HepG2 (cell line): ENCODE results near the gene CCS. TPM values are rescaled to one million over a fixed set of nuclear protein-coding genes. Genes with fewer than 3 reads are reported as not detected.

Experiments
- ATAD3A ChIP-seq: sonication (generic); formaldehyde crosslinking; IDR thresholded peaks from 2 replicates; pipeline ENCODE4 v1.4.0; 2020; ENCODE audit warnings: missing genetic modification reagents
- ATF1 ChIP-seq: IDR thresholded peaks from 2 replicates; pipeline ENCODE4 v1.6.1; 2016; ENCODE audit warnings: mild to moderate bottlenecking, control low read depth
- ATF7 ChIP-seq, 2 experiments: fragments of 450-650 bp in 1 of 2; sonication (generic) in 1 of 2; formaldehyde crosslinking in 1 of 2; IDR thresholded peaks; 2 replicates each; pipeline versions ENCODE4 v1.4.0 to v1.6.1; 2016 to 2020; ENCODE audit warnings: antibody characterized with exemption in 1 of 2, mild to moderate bottlenecking in 1 of 2, missing genetic modification reagents in 1 of 2
- BHLHE40 ChIP-seq: IDR thresholded peaks from 2 replicates; pipeline ENCODE4 v1.6.1; 2011; ENCODE audit warnings: low read length, improper control_type of control experiment
- CEBPG ChIP-seq: IDR thresholded peaks from 2 replicates; pipeline ENCODE4 v1.6.1; 2016
- MXI1 ChIP-seq: IDR thresholded peaks from 3 replicates; pipeline ENCODE4 v1.6.1; 2012; ENCODE audit warnings: low read depth, low read length, inconsistent platforms, borderline replicate concordance
- PLRG1 ChIP-seq: fragments of 450-650 bp; conservative IDR thresholded peaks from 2 replicates; pipeline ENCODE4 v1.6.1; 2016
- RBM22 ChIP-seq: fragments of 200-400 bp; formaldehyde crosslinking; optimal IDR thresholded peaks from 2 replicates; pipeline ENCODE3; 2017; ENCODE audit warnings: mild to moderate bottlenecking, low read length, moderate library complexity
- REXO4 ChIP-seq: sonication (generic); formaldehyde crosslinking; IDR thresholded peaks from 2 replicates; pipeline ENCODE4 v1.8.0; 2022; ENCODE audit warnings: missing genetic modification reagents, mild to moderate bottlenecking, borderline replicate concordance
- SKI ChIP-seq: fragments of 450-650 bp; IDR thresholded peaks from one replicate; pipeline ENCODE4 v1.6.1; 2018; ENCODE audit warnings: mild to moderate bottlenecking; ENCODE audit not compliant: partially characterized antibody
- SMAD3 ChIP-seq: sonication (generic); formaldehyde crosslinking; IDR thresholded peaks from 2 replicates; pipeline ENCODE4 v1.4.0; 2020; ENCODE audit warnings: missing genetic modification reagents
- SRY ChIP-seq: sonication (generic); formaldehyde crosslinking; IDR thresholded peaks from 2 replicates; pipeline ENCODE4 v1.8.0; 2022; ENCODE audit warnings: mild to moderate bottlenecking, missing genetic modification reagents
- ZIK1 ChIP-seq: sonication (generic); formaldehyde crosslinking; IDR thresholded peaks from 2 replicates; pipeline ENCODE4 v1.5.0; 2020; ENCODE audit warnings: mild to moderate bottlenecking, low read depth, missing genetic modification reagents, borderline replicate concordance
- ZNF276 ChIP-seq: sonication (generic); formaldehyde crosslinking; IDR thresholded peaks from 2 replicates; pipeline ENCODE4 v1.4.0; 2020; ENCODE audit warnings: mild to moderate bottlenecking, low read depth, missing genetic modification reagents
- ZNF329 ChIP-seq: sonication (generic); formaldehyde crosslinking; IDR thresholded peaks from 2 replicates; pipeline ENCODE4 v1.9.0; 2021; ENCODE audit warnings: low read depth, mild to moderate bottlenecking, missing genetic modification reagents
- ZNF333 ChIP-seq: sonication (generic); formaldehyde crosslinking; IDR thresholded peaks from 2 replicates; pipeline ENCODE4 v1.4.0; 2020; ENCODE audit warnings: mild to moderate bottlenecking, missing genetic modification reagents, borderline replicate concordance
- ZNF616 ChIP-seq: sonication (generic); formaldehyde crosslinking; IDR thresholded peaks from 2 replicates; pipeline ENCODE4 v1.5.0; 2020; ENCODE audit warnings: low read depth, mild to moderate bottlenecking, missing genetic modification reagents
- ZNF660 ChIP-seq: sonication (generic); formaldehyde crosslinking; IDR thresholded peaks from 2 replicates; pipeline ENCODE4 v1.5.1; 2020; ENCODE audit warnings: mild to moderate bottlenecking, low read depth, missing genetic modification reagents, borderline replicate concordance
- polyA plus RNA-seq, 8 experiments: library from polyadenylated mRNA; depleted of rRNA in 3 of 8; stranded (reverse) in 7 of 8; unstranded in 1 of 8; fragments of >200 nt; fragmentation: Illumina TruSeq in 4 of 8; extraction: Trizol in 4 of 8; gene quantifications; 2 replicates each; pipeline versions ENCODE4 v1.2.1 to v1.2.3, GENCODE V29; 2011 to 2016; ENCODE audit warnings: low read depth in 4 of 8, missing spikeins in 1 of 8, mixed read lengths in 1 of 8; ENCODE audit not compliant: insufficient read depth in 1 of 8
- total RNA-seq, 5 experiments: library from RNA; depleted of rRNA; stranded (reverse); fragments of >200 nt; fragmentation: Illumina TruSeq; extraction: Trizol; gene quantifications; 2 replicates each; pipeline ENCODE4 v1.2.3, GENCODE V29; 2016; ENCODE audit warnings: low read depth in 1 of 5
- TF ChIP-seq, protein P1 (sequence below), 2 experiments: IDR thresholded peaks; 2 replicates each; pipeline ENCODE4 v1.6.1; 2011 to 2012; ENCODE audit warnings: low read length in 2 of 2, borderline replicate concordance in 1 of 2, low read depth in 1 of 2, mild to moderate bottlenecking in 1 of 2, moderate library complexity in 1 of 2
- TF ChIP-seq, protein P2 (sequence below): sonication (generic); formaldehyde crosslinking; IDR thresholded peaks from 2 replicates; pipeline ENCODE4 v1.4.0; 2020; ENCODE audit warnings: mild to moderate bottlenecking, low read depth, missing genetic modification reagents
- TF ChIP-seq, protein P3 (sequence below): sonication (generic); formaldehyde crosslinking; IDR thresholded peaks from 2 replicates; pipeline ENCODE4 v1.9.0; 2021; ENCODE audit warnings: missing genetic modification reagents, mild to moderate bottlenecking, borderline replicate concordance

Gene CCS
- total and polyA plus RNA-seq, 2 of the 13 experiments (the other 11 are each of a cell fraction or from before 2014, with no cell fraction given), result 25.4 to 44.6 TPM

DNA sequence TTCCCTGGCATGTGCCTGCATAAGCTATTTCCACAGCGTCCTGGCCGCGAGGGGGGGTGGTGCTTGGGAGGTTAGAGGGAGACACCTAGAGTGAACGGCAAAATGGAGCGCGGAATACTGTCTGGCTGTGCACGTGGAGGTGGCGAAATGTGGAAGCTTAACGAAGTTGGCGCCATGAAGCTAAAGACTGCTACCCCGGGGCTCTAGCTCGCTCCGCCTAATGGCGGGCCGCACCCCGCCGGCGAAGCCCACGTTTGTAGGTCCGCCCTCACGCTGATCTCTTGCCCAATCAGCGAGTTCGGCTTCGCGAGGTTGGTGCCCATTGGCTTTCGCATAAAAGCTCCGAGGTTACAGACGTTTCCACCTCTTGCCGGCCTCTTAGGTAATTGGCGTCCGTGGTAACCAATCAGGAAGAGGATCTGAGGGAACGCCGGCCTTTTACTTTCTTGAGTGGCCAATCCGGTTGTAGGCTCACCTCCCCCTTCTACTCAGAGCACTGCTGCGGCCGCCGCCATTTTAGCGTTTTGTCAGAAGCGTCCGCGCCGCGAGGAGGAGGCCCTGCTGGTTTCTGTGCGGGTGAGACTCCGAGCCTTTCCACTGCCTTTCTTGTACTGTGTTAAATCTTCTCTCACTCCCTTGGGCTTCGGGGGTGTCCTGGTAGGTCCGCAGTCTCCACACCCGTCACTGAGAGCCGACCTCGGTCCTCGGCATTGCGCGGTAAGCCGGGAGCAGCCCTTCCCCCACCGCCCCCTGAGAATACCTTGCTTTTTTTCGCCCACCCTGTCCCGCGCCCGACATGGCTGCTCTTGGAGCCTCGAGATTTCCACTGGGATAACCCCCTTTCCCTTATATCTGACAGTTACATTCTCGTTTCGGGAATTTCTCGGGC is 45.4 kb downstream of the CCS start, which contains the start of gene RBM4 (continued):
- TF ChIP-seq, protein P1, sequence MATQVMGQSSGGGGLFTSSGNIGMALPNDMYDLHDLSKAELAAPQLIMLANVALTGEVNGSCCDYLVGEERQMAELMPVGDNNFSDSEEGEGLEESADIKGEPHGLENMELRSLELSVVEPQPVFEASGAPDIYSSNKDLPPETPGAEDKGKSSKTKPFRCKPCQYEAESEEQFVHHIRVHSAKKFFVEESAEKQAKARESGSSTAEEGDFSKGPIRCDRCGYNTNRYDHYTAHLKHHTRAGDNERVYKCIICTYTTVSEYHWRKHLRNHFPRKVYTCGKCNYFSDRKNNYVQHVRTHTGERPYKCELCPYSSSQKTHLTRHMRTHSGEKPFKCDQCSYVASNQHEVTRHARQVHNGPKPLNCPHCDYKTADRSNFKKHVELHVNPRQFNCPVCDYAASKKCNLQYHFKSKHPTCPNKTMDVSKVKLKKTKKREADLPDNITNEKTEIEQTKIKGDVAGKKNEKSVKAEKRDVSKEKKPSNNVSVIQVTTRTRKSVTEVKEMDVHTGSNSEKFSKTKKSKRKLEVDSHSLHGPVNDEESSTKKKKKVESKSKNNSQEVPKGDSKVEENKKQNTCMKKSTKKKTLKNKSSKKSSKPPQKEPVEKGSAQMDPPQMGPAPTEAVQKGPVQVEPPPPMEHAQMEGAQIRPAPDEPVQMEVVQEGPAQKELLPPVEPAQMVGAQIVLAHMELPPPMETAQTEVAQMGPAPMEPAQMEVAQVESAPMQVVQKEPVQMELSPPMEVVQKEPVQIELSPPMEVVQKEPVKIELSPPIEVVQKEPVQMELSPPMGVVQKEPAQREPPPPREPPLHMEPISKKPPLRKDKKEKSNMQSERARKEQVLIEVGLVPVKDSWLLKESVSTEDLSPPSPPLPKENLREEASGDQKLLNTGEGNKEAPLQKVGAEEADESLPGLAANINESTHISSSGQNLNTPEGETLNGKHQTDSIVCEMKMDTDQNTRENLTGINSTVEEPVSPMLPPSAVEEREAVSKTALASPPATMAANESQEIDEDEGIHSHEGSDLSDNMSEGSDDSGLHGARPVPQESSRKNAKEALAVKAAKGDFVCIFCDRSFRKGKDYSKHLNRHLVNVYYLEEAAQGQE (IDR thresholded peaks at IDR 0.05; ENCODE audit: borderline replicate concordance in 1 of 2, low read depth in 1 of 2, low read length in 2 of 2), result 0 out of 4 replicates have a peak, but pooled peaks of 1 of the 2 experiments have one; percentile 46
- TF ChIP-seq SKI, result peak; percentile 13
- TF ChIP-seq CEBPG (CRISPR knock-in tag), result peak; percentile 75
- no peak; the same call in 1 of the 2 replicates for TF ChIP-seq SMAD3 (CRISPR knock-in tag)
- peak; percentile 94 for TF ChIP-seq RBM22
- TF ChIP-seq ZNF616 (CRISPR knock-in tag), result no peak
- peak; percentile 70; the same call in 1 of the 2 replicates for TF ChIP-seq SRY (CRISPR knock-in tag)
- TF ChIP-seq ATF1 (CRISPR knock-in tag), result peak; percentile 62
- TF ChIP-seq ZNF329, result no peak
- TF ChIP-seq MXI1, result peak; percentile 80; the same call in 1 of the 3 replicates
- TF ChIP-seq ZNF333 (CRISPR knock-in tag), result no peak; the same call in 1 of the 2 replicates
- TF ChIP-seq, protein P2, sequence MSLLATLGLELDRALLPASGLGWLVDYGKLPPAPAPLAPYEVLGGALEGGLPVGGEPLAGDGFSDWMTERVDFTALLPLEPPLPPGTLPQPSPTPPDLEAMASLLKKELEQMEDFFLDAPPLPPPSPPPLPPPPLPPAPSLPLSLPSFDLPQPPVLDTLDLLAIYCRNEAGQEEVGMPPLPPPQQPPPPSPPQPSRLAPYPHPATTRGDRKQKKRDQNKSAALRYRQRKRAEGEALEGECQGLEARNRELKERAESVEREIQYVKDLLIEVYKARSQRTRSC (CRISPR knock-in tag), result no peak
- no peak for TF ChIP-seq ATAD3A (CRISPR knock-in tag)
- no peak for TF ChIP-seq PLRG1
- TF ChIP-seq BHLHE40, result 0 out of 2 replicates have a peak, but pooled peaks have one; percentile 11
- TF ChIP-seq, protein P3, sequence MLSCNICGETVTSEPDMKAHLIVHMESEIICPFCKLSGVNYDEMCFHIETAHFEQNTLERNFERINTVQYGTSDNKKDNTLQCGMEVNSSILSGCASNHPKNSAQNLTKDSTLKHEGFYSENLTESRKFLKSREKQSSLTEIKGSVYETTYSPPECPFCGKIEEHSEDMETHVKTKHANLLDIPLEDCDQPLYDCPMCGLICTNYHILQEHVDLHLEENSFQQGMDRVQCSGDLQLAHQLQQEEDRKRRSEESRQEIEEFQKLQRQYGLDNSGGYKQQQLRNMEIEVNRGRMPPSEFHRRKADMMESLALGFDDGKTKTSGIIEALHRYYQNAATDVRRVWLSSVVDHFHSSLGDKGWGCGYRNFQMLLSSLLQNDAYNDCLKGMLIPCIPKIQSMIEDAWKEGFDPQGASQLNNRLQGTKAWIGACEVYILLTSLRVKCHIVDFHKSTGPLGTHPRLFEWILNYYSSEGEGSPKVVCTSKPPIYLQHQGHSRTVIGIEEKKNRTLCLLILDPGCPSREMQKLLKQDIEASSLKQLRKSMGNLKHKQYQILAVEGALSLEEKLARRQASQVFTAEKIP, result no peak
- no peak for TF ChIP-seq ATF7 (IDR thresholded peaks at IDR 0.05)
- no peak for TF ChIP-seq ATF7 (CRISPR knock-in tag; IDR thresholded peaks at IDR 0.05)
- TF ChIP-seq ZIK1 (CRISPR knock-in tag), result no peak; the same call in 1 of the 2 replicates
- TF ChIP-seq ZNF276 (CRISPR knock-in tag), result no peak
- TF ChIP-seq ZNF660 (CRISPR knock-in tag), result no peak
- TF ChIP-seq REXO4, result 0 out of 2 replicates have a peak, but pooled peaks have one; percentile 59
